Endothelial cell of umbilical vein (primary cell): ENCODE data around the gene CEP57L1. TPM values are rescaled to one million over a fixed set of nuclear protein-coding genes. Genes with fewer than 3 reads are reported as not detected.

Source experiments
- BruUV-seq: library from RNA; stranded (reverse); fragments of 400-500 nt; replicated peaks from 2 replicates; lab custom pipeline; 2021; lab: Mats Ljungman, UMichigan
- CTCF ChIA-PET: fragments of 300-600, 350-600 bp; sonication (Branson Sonifier 250); formaldehyde crosslinking; loops from one replicate; lab custom pipeline; 2021; ENCODE audit warnings: antibody characterized with exemption, inconsistent platforms; lab: Charles Lee
- POLR2A ChIA-PET: fragments of 300-600, 350-600 bp; sonication (Branson Sonifier 250); formaldehyde crosslinking; loops from one replicate; lab custom pipeline; 2021; ENCODE audit warnings: antibody characterized with exemption, inconsistent platforms; lab: Charles Lee
- DNase-seq: peaks from one replicate; pipeline ENCODE4 v3.0.0-alpha.2; 2011; ENCODE audit warnings: low read depth, low spot score
- FAIRE-seq: peaks from 2 replicates; lab custom pipeline; 2011; peaks lifted over from hg19 to GRCh38; lab: Jason Lieb, UNC
- H2AFZ ChIP-seq: 2 replicates; pipeline ENCODE4 v1.6.0; 2012; ENCODE audit warnings: low read depth, low read length, control low read depth, inconsistent platforms
- H3K27ac ChIP-seq: 2 replicates; pipeline ENCODE4 v1.5.1; 2011; ENCODE audit warnings: low read depth, mild to moderate bottlenecking, control low read depth, low read length, moderate library complexity; ENCODE audit not compliant: insufficient read depth
- H3K27me3 ChIP-seq, 2 experiments: 2 replicates each; pipeline versions ENCODE4 v1.6.0 to v1.6.1; 2011; ENCODE audit warnings: low read length in 2 of 2, mixed read lengths in 1 of 2; ENCODE audit not compliant: control insufficient read depth in 2 of 2, insufficient read depth in 2 of 2
- H3K36me3 ChIP-seq, 2 experiments: 2 replicates in 1 of 2; 3 replicates in 1 of 2; pipeline ENCODE4 v1.5.1; 2011; ENCODE audit warnings: low read length in 2 of 2, mild to moderate bottlenecking in 1 of 2, moderate library complexity in 1 of 2; ENCODE audit not compliant: control insufficient read depth in 2 of 2, insufficient read depth in 2 of 2; ENCODE audit errors: extremely low read depth in 1 of 2
- H3K4me1 ChIP-seq: 3 replicates; pipeline ENCODE4 v1.5.1; 2011; ENCODE audit warnings: mild to moderate bottlenecking, low read length; ENCODE audit not compliant: control insufficient read depth, insufficient read depth; ENCODE audit errors: extremely low read depth
- H3K4me2 ChIP-seq: 2 replicates; pipeline ENCODE4 v1.6.1; 2011; ENCODE audit warnings: low read length, control low read depth, mixed read lengths; ENCODE audit not compliant: insufficient read depth
- H3K4me3 ChIP-seq, 3 experiments: fragments of 200-600 bp in 1 of 3; sonication (generic), shearing (Covaris generic) in 1 of 3; replicated peaks in 1 of 3; 2 replicates each; pipeline ENCODE4 v1.5.1; 2011 to 2016; ENCODE audit warnings: control low read depth in 3 of 3, low read length in 3 of 3, mild to moderate bottlenecking in 2 of 3, inconsistent platforms in 1 of 3, low read depth in 1 of 3, moderate library complexity in 1 of 3; ENCODE audit not compliant: insufficient read depth in 1 of 3
- H3K79me2 ChIP-seq: 2 replicates; pipeline ENCODE4 v1.6.0; 2012; ENCODE audit warnings: low read length, inconsistent platforms; ENCODE audit not compliant: control insufficient read depth, insufficient read depth
- H3K9ac ChIP-seq: replicated peaks from 2 replicates; pipeline ENCODE3; 2011; ENCODE audit warnings: low read length, control low read depth; ENCODE audit not compliant: insufficient read depth; ENCODE audit errors: extremely low read depth
- H3K9me1 ChIP-seq: replicated peaks from 3 replicates; pipeline ENCODE4 v1.6.0; 2011; ENCODE audit warnings: mild to moderate bottlenecking, low read length; ENCODE audit not compliant: control insufficient read depth, insufficient read depth; ENCODE audit errors: extremely low read depth
- H3K9me3 ChIP-seq: replicated peaks from 2 replicates; pipeline ENCODE4 v1.5.1; 2012; ENCODE audit warnings: low read length, inconsistent platforms; ENCODE audit not compliant: control insufficient read depth, insufficient read depth
- H4K20me1 ChIP-seq: replicated peaks from 2 replicates; pipeline ENCODE3; 2011; ENCODE audit warnings: mild to moderate bottlenecking, low read length; ENCODE audit not compliant: control insufficient read depth, insufficient read depth; ENCODE audit errors: extremely low read depth
- CTCF ChIP-seq, 2 donors: IDR thresholded peaks; 1 replicate in 1 of 2; 2 replicates in 1 of 2; pipeline ENCODE4 v1.5.1; 2011; ENCODE audit warnings: low read length in 2 of 2, mild to moderate bottlenecking in 2 of 2, moderate library complexity in 2 of 2, control low read depth in 1 of 2, inconsistent platforms in 1 of 2, low read depth in 1 of 2; ENCODE audit not compliant: insufficient read depth in 1 of 2; ENCODE audit errors: extremely low read depth in 1 of 2
- FOS ChIP-seq: IDR thresholded peaks from 2 replicates; pipeline ENCODE4 v1.6.1; 2011; ENCODE audit warnings: mild to moderate bottlenecking, low read length, moderate library complexity, borderline replicate concordance; ENCODE audit not compliant: insufficient read depth
- GATA2 ChIP-seq: IDR thresholded peaks from 2 replicates; pipeline ENCODE4 v1.7.0; 2011; ENCODE audit warnings: low read depth, mild to moderate bottlenecking, moderate library complexity, mixed read lengths, low read length; ENCODE audit not compliant: insufficient read length, insufficient read depth
- JUN ChIP-seq: IDR thresholded peaks from 2 replicates; pipeline ENCODE4 v1.6.1; 2011; ENCODE audit warnings: borderline replicate concordance, low read depth; ENCODE audit not compliant: insufficient read length, insufficient read depth
- MYC ChIP-seq: IDR thresholded peaks from one replicate; pipeline ENCODE4 v1.6.1; 2011; ENCODE audit warnings: mild to moderate bottlenecking, low read depth, low read length
- POLR2A ChIP-seq: IDR thresholded peaks from 2 replicates; pipeline ENCODE4 v1.6.1; 2012; ENCODE audit warnings: low read depth, mild to moderate bottlenecking, control low read depth, low read length
- POLR2AphosphoS5 ChIP-seq: IDR thresholded peaks from 2 replicates; pipeline ENCODE4 v1.6.1; 2012; ENCODE audit warnings: low read depth, mild to moderate bottlenecking, control low read depth, low read length, moderate library complexity; ENCODE audit not compliant: insufficient read depth
- dilution Hi-C: fragments of 300-500 bp; cut with MboI; formaldehyde crosslinking; loops from one replicate; pipeline ENCODE4 v1.15.0; 2019; ENCODE audit warnings: low sequenced_read_pairs; ENCODE audit not compliant: extremely low pct_ligation_motif_present
- intact Hi-C: fragments of 100-400 bp; cut with micrococcal nuclease; formaldehyde crosslinking; loops from one replicate; pipeline ENCODE4 v1.10.0; 2022
- polyA plus RNA-seq, 4 experiments: library from polyadenylated mRNA; depleted of rRNA in 3 of 4; stranded (reverse) in 3 of 4; unstranded in 1 of 4; fragments of >200 nt; gene quantifications; 2 replicates each; pipeline versions ENCODE4 v1.2.1 to v1.2.3, GENCODE V29; 2011 to 2012; ENCODE audit warnings: missing spikeins in 1 of 4
- total RNA-seq: library from RNA; stranded (reverse); gene quantifications from 2 replicates; pipeline ENCODE4 v1.2.3, GENCODE V29; 2021

CEP57L1 gene
- total and polyA plus RNA-seq, 2 donors (not counting 3 experiments of a cell fraction or from before 2014, with no cell fraction given) = 7.8 to 20.9 TPM

- dilution Hi-C loops = no loop called here
- FAIRE-seq = no peak
- TF ChIP-seq POLR2AphosphoS5 (no peak), MYC (no peak), CTCF (IDR thresholded peaks at IDR 0.05; ENCODE audit: extremely low read depth in 1 of 2, insufficient read depth in 1 of 2, low read depth in 1 of 2, low read length in 2 of 2) (no peak), POLR2A (no peak), JUN (no peak), GATA2 (no peak), FOS (no peak)
These were observed 45.3 kb upstream of the CEP57L1 start for GRCh38 chr6:109050012-109050411.

More at GRCh38 chr6:109050012-109050411, 45.3 kb upstream of the CEP57L1 start:
- ChIA-PET POLR2A (no interaction called here), CTCF (interaction anchor here (0.8 to 1.5 kb wide), 2 partner anchors 9 to 28 kb away, joined by 3 to 4 read pairs; no protein-coding TSS in a partner anchor)
- H3K27me3 ChIP-seq = no peaks in the 10 kb centered on the region
- intact Hi-C loops = no loop called here
- no peak overlapping the region for H3K4me3 ChIP-seq
- no peaks in the 10 kb centered on the region for H3K4me1 ChIP-seq
- H3K27ac ChIP-seq = no peak overlapping the region
- no peaks in the 10 kb centered on the region for H3K9me1 ChIP-seq
- BruUV-seq = no TSS peak
- H4K20me1 ChIP-seq = no peaks in the 10 kb centered on the region
- H3K79me2 ChIP-seq = no peaks in the 10 kb centered on the region
- no peak overlapping the region for H3K4me2 ChIP-seq
- no peak overlapping the region for H2AFZ ChIP-seq
- H3K9me3 ChIP-seq = no peaks in the 10 kb centered on the region
- no peaks in the 10 kb centered on the region for H3K36me3 ChIP-seq
- no peak overlapping the region for H3K9ac ChIP-seq
- no peak for DNase-seq
